ENCODE results near the gene DDX17.

The DDX17 gene

GRCh38 chr22:38441620-38442287, 64.4 kb downstream of the DDX17 start:
- TF ChIP-seq, protein P1, sequence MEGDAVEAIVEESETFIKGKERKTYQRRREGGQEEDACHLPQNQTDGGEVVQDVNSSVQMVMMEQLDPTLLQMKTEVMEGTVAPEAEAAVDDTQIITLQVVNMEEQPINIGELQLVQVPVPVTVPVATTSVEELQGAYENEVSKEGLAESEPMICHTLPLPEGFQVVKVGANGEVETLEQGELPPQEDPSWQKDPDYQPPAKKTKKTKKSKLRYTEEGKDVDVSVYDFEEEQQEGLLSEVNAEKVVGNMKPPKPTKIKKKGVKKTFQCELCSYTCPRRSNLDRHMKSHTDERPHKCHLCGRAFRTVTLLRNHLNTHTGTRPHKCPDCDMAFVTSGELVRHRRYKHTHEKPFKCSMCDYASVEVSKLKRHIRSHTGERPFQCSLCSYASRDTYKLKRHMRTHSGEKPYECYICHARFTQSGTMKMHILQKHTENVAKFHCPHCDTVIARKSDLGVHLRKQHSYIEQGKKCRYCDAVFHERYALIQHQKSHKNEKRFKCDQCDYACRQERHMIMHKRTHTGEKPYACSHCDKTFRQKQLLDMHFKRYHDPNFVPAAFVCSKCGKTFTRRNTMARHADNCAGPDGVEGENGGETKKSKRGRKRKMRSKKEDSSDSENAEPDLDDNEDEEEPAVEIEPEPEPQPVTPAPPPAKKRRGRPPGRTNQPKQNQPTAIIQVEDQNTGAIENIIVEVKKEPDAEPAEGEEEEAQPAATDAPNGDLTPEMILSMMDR (IDR thresholded peaks at IDR 0.05; ENCODE audit: low read depth, low read length) = no peak
- DNase-seq (ENCODE audit: low read depth in 2 of 2) = no peak
- H3K4me3 ChIP-seq (replicated peaks in 1 of 2; ENCODE audit: low read depth in 2 of 2, low read length in 2 of 2) = no peak overlapping the region

DNA sequence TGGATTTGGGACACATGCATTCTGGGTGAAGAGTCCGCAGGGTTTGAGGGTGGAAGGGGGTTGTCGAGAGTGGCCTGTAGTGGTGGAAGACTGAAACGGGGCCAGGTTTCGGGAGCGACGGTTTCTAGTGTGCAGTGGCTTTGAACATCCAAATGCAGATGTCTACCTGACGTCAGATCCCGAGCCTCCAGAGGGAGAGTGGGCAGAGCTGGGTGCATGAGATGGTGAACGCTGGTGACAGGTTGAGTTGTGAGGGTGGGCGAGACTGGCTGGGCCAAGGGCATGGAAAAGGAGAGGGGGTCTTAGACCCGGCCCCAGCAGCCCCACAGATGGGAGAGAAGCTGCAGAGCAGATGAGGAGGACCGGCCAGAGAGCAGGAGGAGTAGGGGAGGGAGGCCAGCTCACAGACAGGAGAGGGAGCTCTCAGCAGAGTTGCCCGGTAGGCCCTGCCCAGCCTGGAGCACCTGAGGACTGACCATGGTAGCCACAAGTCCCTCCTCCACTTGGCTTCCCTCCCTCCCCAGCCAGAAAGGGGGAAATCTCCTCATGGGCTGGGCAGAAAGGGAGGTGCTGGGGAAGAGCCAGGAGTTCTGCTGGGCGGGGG, 65.3 kb downstream of the DDX17 start:
- TF ChIP-seq, protein P1 (IDR thresholded peaks at IDR 0.05; ENCODE audit: low read depth, low read length) = no peak
- no peak for DNase-seq (ENCODE audit: low read depth in 2 of 2)
- no peak overlapping the region for H3K4me3 ChIP-seq (replicated peaks in 1 of 2; ENCODE audit: low read depth in 2 of 2, low read length in 2 of 2)

DNA sequence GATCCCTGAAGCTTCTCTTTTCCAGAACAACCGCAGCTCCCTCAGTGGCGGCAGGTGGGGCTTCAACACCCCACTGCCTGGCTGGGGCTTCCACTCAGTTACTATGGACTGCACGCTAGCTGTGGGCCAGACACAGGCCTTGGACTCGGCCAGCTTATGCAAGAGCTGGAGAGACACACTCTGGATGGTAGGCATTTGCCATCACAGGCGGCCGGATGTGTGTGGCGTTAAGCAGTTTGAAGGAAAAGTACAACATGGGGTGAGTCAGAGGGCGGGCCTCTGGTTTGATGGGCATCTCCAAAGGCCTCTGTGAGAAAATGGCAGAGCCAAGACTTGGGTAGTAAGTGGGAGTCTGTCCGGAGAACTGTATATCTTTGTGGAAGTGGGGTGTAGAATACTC, 68.7 kb downstream of the DDX17 start:
- TF ChIP-seq, protein P1 (IDR thresholded peaks at IDR 0.05; ENCODE audit: low read depth, low read length) = no peak
- no peak overlapping the region for H3K4me3 ChIP-seq (replicated peaks in 1 of 2; ENCODE audit: low read depth in 2 of 2, low read length in 2 of 2)
- no peak for DNase-seq (ENCODE audit: low read depth in 2 of 2)

DNA sequence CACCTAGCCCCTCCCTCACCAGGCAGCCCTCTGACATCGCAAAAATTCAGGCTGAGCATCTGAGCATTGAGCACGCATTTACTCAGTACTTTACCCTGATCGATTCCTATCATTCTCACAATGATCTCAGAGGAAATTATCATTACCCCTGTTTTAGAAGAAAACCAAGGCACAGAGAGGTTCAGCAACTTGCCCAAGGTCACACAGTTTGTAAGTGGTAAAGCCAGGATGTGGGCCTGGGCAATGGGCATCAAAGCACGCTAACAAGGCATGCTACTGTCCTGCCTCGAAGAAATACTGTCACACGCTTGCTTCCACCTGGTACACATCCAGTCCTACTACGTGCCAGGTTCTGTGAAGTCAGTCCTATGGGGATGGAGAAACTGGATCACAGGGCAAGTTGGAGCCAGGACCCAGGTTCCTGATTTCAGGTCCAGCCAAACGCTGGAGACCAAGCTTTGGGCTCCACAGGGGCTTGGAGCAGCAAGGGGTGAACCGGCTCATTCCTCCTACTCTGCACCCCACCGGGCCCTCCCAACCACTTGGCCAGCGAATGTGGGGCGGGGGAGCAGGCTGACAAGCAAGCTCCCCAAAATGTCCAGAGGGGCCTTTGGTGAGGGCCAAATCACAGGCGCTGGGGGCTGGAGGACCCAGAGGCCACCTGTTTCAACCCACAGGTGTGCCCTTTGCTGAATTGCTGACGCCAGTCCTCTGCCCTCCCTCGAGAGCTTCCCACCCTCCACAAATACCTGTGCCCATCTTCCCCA, 69.3 kb downstream of the DDX17 start:
- H3K4me3 ChIP-seq (replicated peaks in 1 of 2; ENCODE audit: low read depth in 2 of 2, low read length in 2 of 2) = no peak overlapping the region
- DNase-seq (ENCODE audit: low read depth in 2 of 2) = no peak
- TF ChIP-seq, protein P1 (IDR thresholded peaks at IDR 0.05; ENCODE audit: low read depth, low read length) = no peak

DNA sequence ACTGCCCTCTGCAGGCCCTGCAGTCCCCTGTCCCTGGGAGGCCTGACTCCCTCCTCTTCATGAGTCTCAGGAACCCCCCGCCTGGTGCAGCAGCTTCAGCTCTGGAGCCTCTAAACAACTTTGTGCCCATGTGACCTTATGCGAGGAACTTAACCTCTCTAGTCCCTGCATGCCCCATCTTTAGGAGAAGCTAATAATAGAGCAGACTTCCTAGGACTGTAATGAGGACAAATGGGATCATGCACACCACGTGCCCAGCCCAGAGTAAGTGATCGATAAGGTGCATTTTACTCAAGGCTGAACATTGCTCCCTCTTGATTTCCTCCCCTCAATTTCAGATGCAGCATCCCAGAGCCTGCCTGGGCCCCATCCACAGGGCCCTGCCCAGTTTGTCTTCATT, 70.1 kb downstream of the DDX17 start:
- TF ChIP-seq, protein P1 (IDR thresholded peaks at IDR 0.05; ENCODE audit: low read depth, low read length) = no peak

DNA sequence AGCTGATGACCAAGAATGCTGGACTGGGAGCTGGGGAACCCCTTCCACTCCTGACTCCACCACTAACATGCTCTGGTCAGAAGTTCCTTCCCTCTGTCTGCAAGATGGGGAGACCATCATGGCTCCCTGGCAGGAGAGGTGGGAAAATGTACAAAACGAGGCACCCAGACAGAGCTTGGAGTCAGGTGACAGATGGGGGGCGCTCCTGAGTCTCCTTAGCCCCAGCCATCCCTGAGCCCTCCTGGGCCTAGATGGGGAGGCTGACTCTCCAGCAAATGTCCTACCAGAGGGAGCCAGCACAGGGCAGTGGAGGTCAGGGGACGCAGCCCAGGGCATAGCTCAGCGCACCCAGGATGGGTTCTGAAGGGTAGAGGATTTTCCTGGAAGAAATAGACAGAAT, 71.1 kb downstream of the DDX17 start:
- DNase-seq (ENCODE audit: low read depth in 2 of 2) = no peak
- TF ChIP-seq, protein P1 (IDR thresholded peaks at IDR 0.05; ENCODE audit: low read depth, low read length) = no peak
- no peak overlapping the region for H3K4me3 ChIP-seq (replicated peaks in 1 of 2; ENCODE audit: low read depth in 2 of 2, low read length in 2 of 2)

More for the DNA sequence above, 70.1 kb downstream of the DDX17 start:
- DNase-seq (ENCODE audit: low read depth in 2 of 2) = no peak
- no peak overlapping the region for H3K4me3 ChIP-seq (replicated peaks in 1 of 2; ENCODE audit: low read depth in 2 of 2, low read length in 2 of 2)

Data from cardiac fibroblast (primary cell).